WI38 (cell line): ENCODE results near the gene ICE2.

Experiments
- H3K4me3 ChIP-seq: 2 replicates; pipeline ENCODE4 v1.5.1; 2011; ENCODE audit warnings: low read depth, mild to moderate bottlenecking, control low read depth, low read length
- TF ChIP-seq, protein P1 (sequence below): IDR thresholded peaks from 2 replicates; pipeline ENCODE4 v1.5.1; 2012; ENCODE audit warnings: low read depth, mild to moderate bottlenecking, control low read depth, low read length

Gene ICE2

GRCh38 chr15:60444289-60444912 lies 34.5 kb downstream of the ICE2 start:
- TF ChIP-seq, protein P1, sequence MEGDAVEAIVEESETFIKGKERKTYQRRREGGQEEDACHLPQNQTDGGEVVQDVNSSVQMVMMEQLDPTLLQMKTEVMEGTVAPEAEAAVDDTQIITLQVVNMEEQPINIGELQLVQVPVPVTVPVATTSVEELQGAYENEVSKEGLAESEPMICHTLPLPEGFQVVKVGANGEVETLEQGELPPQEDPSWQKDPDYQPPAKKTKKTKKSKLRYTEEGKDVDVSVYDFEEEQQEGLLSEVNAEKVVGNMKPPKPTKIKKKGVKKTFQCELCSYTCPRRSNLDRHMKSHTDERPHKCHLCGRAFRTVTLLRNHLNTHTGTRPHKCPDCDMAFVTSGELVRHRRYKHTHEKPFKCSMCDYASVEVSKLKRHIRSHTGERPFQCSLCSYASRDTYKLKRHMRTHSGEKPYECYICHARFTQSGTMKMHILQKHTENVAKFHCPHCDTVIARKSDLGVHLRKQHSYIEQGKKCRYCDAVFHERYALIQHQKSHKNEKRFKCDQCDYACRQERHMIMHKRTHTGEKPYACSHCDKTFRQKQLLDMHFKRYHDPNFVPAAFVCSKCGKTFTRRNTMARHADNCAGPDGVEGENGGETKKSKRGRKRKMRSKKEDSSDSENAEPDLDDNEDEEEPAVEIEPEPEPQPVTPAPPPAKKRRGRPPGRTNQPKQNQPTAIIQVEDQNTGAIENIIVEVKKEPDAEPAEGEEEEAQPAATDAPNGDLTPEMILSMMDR = peak; percentile 45; the same call in 1 of the 2 replicates
- H3K4me3 ChIP-seq = no peak overlapping the region

DNA sequence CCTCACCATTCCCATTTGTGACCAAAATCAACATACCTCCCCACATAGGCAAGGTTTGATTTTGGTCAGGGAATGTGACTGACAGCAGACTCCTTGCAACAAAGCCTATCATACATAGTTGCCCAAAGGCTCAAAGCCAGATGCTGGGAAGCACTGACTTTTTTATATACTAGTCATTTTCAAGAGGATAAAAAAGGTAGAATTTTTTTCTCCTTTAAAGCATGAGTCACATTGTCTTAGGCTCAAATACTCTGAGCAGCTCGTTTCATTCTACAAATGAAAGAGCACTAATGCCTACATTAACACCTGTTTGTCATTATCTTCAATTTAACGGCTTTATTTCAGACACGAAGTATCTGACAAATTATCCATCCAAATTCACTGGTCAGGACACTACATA lies 36.2 kb downstream of the ICE2 start:
- H3K4me3 ChIP-seq = no peak overlapping the region
- TF ChIP-seq, protein P1 = no peak

GRCh38 chr15:60442031-60442650 lies 36.8 kb downstream of the ICE2 start:
- H3K4me3 ChIP-seq = no peak overlapping the region
- TF ChIP-seq, protein P1 = no peak

DNA sequence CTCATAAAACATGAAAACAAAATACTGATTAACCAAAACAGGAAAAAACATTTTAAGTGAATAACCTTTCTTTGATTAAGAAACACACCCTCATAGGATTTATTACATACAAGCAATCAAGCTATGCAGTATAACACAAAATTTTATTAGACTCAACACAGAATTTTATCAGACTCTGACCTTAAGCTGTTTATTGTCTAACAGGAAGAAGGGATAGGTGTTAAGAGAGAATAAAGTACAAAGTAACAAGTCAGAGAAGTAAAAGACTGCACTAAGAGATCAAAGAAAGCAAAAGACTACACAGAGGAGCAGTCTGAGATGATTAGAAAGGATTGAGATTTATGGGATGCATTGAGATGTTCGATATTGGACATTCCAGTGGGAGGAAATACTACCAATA lies 37.6 kb downstream of the ICE2 start:
- TF ChIP-seq, protein P1 = no peak
- no peak overlapping the region for H3K4me3 ChIP-seq

DNA sequence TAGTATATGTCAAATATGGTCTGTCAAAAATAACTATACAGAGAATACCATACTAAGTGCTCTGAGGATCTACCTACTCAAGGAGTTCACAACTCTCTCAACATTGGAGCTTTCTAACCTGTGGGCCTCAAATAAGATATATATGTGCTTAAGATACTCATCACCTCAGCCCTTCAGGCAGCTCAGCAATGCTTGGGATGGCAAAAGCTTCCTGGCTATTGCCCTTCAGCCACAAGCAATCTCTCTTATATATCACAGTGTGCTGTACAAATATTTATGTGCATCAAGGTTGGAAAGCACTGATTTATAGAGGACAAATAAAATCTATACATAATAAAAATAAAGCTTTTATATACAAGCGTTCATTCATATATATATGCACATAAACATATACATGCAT lies 40.3 kb downstream of the ICE2 start:
- TF ChIP-seq, protein P1 = no peak
- H3K4me3 ChIP-seq = no peak overlapping the region

- no peak overlapping the region for H3K4me3 ChIP-seq
- TF ChIP-seq, protein P1 = no peak
Observed at GRCh38 chr15:60428935-60429334, 50.0 kb downstream of the ICE2 start.

DNA sequence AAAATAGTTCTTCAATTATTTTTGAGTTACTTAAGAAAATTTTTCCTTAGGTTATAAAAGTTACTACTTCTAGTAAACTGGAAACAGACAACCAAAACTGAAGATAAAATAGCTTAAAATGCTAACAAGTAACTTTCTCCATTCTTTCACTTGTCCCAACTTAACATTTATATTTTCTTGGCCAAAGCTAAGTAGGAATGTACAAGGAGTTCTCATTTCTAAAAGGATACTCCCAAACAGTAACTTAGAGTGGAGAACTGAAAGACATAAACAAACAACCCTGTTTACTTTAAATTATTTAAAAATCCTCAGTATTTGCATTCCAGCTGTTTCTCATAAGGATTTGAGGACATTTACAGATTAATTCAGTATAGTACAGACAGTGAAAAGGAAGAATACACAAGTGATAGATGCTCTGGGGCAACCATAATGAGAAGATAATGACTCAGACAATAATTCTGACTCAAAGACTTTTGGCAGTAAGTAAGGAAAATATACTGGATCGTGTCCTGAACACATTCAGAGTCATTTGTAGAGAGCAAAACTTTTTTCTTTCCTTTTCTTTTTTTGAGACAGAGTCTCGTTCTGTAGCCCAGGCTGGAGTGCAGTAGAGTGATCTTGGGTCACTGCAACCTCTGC lies 52.0 kb downstream of the ICE2 start:
- H3K4me3 ChIP-seq = no peak overlapping the region
- TF ChIP-seq, protein P1 = no peak
